H1 (cell line): Measurements from ENCODE around the gene YAP1.

Source experiments
- CTBP2 ChIP-seq: IDR thresholded peaks from 2 replicates; pipeline ENCODE4 v1.7.0; 2011; ENCODE audit warnings: borderline replicate concordance, mild to moderate bottlenecking, moderate library complexity, mixed read lengths, low read length; ENCODE audit not compliant: insufficient read depth, insufficient read length
- EP300 ChIP-seq, 2 experiments: IDR thresholded peaks; 1 replicate in 1 of 2; 2 replicates in 1 of 2; pipeline ENCODE4 v1.6.1; 2011 to 2012; ENCODE audit warnings: low read depth in 2 of 2, low read length in 2 of 2, mild to moderate bottlenecking in 2 of 2, borderline replicate concordance in 1 of 2, inconsistent platforms in 1 of 2, moderate library complexity in 1 of 2
- EZH2 ChIP-seq: fragments of 200-600 bp; sonication (generic); IDR thresholded peaks from 2 replicates; pipeline ENCODE4 v1.7.1; 2012; ENCODE audit warnings: low read depth, mild to moderate bottlenecking, moderate library complexity, low read length, inconsistent platforms; ENCODE audit not compliant: severe bottlenecking
- MAX ChIP-seq: IDR thresholded peaks from 2 replicates; pipeline ENCODE4 v1.6.1; 2012; ENCODE audit warnings: inconsistent platforms
- NANOG ChIP-seq: IDR thresholded peaks from 2 replicates; pipeline ENCODE4 v1.6.1; 2011; ENCODE audit warnings: low read length, low read depth, mild to moderate bottlenecking, inconsistent platforms; ENCODE audit not compliant: insufficient read depth, poor library complexity, severe bottlenecking
- POLR2A ChIP-seq, 2 experiments: IDR thresholded peaks; 1 replicate in 1 of 2; 2 replicates in 1 of 2; pipeline ENCODE4 v1.6.1; 2011; ENCODE audit warnings: low read depth in 2 of 2, low read length in 2 of 2, mild to moderate bottlenecking in 2 of 2; ENCODE audit errors: control extremely low read depth in 1 of 2
- POLR2AphosphoS5 ChIP-seq: IDR thresholded peaks from 2 replicates; pipeline ENCODE4 v1.6.1; 2011; ENCODE audit warnings: low read depth, low read length
- RAD21 ChIP-seq, 2 experiments: IDR thresholded peaks in 1 of 2; conservative IDR thresholded peaks in 1 of 2; 2 replicates each; pipeline ENCODE4 v1.6.1; 2011; ENCODE audit warnings: low read depth in 2 of 2, low read length in 2 of 2, improper control_type of control experiment in 1 of 2, inconsistent platforms in 1 of 2, mild to moderate bottlenecking in 1 of 2, moderate library complexity in 1 of 2
- SP2 ChIP-seq: IDR thresholded peaks from 2 replicates; pipeline ENCODE4 v1.6.1; 2012; ENCODE audit warnings: mild to moderate bottlenecking, low read length, inconsistent platforms
- SUZ12 ChIP-seq: fragments of 200-600 bp; sonication (generic); IDR thresholded peaks from 2 replicates; pipeline ENCODE4 v1.6.1; 2012; ENCODE audit warnings: mild to moderate bottlenecking, inconsistent platforms, low read length, moderate library complexity, mixed read lengths
- TAF1 ChIP-seq: IDR thresholded peaks from 2 replicates; pipeline ENCODE4 v1.6.1; 2011; ENCODE audit warnings: mild to moderate bottlenecking, low read depth, low read length
- TEAD4 ChIP-seq: IDR thresholded peaks from 2 replicates; pipeline ENCODE4 v1.6.1; 2012; ENCODE audit warnings: low read depth, low read length, inconsistent platforms, mixed read lengths
- TF ChIP-seq, protein P1 (sequence below): IDR thresholded peaks from 2 replicates; pipeline ENCODE4 v1.6.1; 2011; ENCODE audit warnings: low read depth, mild to moderate bottlenecking, low read length; ENCODE audit not compliant: insufficient read depth
- TF ChIP-seq, protein P2 (sequence below), 3 experiments: IDR thresholded peaks; 1 replicate in 2 of 3; 2 replicates in 1 of 3; pipeline versions ENCODE4 v1.5.1 to v1.6.1; 2011; ENCODE audit warnings: low read length in 3 of 3, mild to moderate bottlenecking in 3 of 3, inconsistent platforms in 2 of 3, low read depth in 1 of 3, moderate library complexity in 1 of 3; ENCODE audit not compliant: insufficient read depth in 1 of 3; ENCODE audit errors: control extremely low read depth in 1 of 3

- TF ChIP-seq, protein P1, sequence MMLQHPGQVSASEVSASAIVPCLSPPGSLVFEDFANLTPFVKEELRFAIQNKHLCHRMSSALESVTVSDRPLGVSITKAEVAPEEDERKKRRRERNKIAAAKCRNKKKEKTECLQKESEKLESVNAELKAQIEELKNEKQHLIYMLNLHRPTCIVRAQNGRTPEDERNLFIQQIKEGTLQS, result no peak
- TF ChIP-seq, protein P2, sequence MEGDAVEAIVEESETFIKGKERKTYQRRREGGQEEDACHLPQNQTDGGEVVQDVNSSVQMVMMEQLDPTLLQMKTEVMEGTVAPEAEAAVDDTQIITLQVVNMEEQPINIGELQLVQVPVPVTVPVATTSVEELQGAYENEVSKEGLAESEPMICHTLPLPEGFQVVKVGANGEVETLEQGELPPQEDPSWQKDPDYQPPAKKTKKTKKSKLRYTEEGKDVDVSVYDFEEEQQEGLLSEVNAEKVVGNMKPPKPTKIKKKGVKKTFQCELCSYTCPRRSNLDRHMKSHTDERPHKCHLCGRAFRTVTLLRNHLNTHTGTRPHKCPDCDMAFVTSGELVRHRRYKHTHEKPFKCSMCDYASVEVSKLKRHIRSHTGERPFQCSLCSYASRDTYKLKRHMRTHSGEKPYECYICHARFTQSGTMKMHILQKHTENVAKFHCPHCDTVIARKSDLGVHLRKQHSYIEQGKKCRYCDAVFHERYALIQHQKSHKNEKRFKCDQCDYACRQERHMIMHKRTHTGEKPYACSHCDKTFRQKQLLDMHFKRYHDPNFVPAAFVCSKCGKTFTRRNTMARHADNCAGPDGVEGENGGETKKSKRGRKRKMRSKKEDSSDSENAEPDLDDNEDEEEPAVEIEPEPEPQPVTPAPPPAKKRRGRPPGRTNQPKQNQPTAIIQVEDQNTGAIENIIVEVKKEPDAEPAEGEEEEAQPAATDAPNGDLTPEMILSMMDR (IDR thresholded peaks at IDR 0.05; ENCODE audit: control extremely low read depth in 1 of 3, insufficient read depth in 1 of 3, low read depth in 1 of 3, low read length in 3 of 3), result no peak
- 0 out of 3 replicates have a peak, but pooled peaks of 1 of the 2 experiments have one; percentile 11 for TF ChIP-seq POLR2A (IDR thresholded peaks at IDR 0.05; ENCODE audit: control extremely low read depth in 1 of 2, low read depth in 2 of 2, low read length in 2 of 2)
- TF ChIP-seq RAD21 (IDR thresholded peaks at IDR 0.05 in 1 of 2, conservative IDR thresholded peaks at IDR 0.05 in 1 of 2; ENCODE audit: low read depth in 2 of 2, low read length in 2 of 2), result no peak; a peak in 1 of 4 replicates
- TF ChIP-seq SP2, result no peak
- TF ChIP-seq EP300 (IDR thresholded peaks at IDR 0.05; ENCODE audit: borderline replicate concordance in 1 of 2, low read depth in 2 of 2, low read length in 2 of 2), result no peak
- TF ChIP-seq EZH2, result no peak
- no peak for TF ChIP-seq CTBP2
- TF ChIP-seq NANOG, result no peak
- TF ChIP-seq POLR2AphosphoS5, result no peak
- TF ChIP-seq SUZ12, result no peak
- TF ChIP-seq TEAD4, result no peak
- peak; percentile 3; the same call in 1 of the 2 replicates for TF ChIP-seq TAF1
- TF ChIP-seq MAX, result no peak; the same call in 1 of the 2 replicates
These were observed 1.7 kb downstream of the YAP1 start for GRCh38 chr11:102111787-102112508.
